RKO (cell line): ENCODE data around the gene INTS3.
"Not testable (repeated sequence)": the region's sequence is repeated elsewhere in the genome, so short reads cannot be mapped to it uniquely, and the experiment has no call there.

Experiments used
- DNase-seq: peaks from one replicate; pipeline ENCODE4 v3.0.0-alpha.2; 2016; ENCODE audit warnings: low spot score

INTS3 gene

GRCh38 chr1:153777648-153778047 lies 49.8 kb downstream of the INTS3 start:
- no peak for DNase-seq

GRCh38 chr1:153778051-153778823 lies 50.4 kb downstream of the INTS3 start:
- no peak for DNase-seq

- DNase-seq, result no peak
These were observed 51.1 kb downstream of the INTS3 start for GRCh38 chr1:153778824-153779519.

- no peak for DNase-seq
These were observed 52.1 kb downstream of the INTS3 start for GRCh38 chr1:153779781-153780541.

- no peak for DNase-seq
These were observed 52.7 kb downstream of the INTS3 start for GRCh38 chr1:153780551-153780950.

GRCh38 chr1:153782648-153783047 lies 54.8 kb downstream of the INTS3 start:
- not testable (repeated sequence) for DNase-seq

- peak; percentile 92 for DNase-seq
These were observed 55.7 kb downstream of the INTS3 start for GRCh38 chr1:153783233-153784190.

GRCh38 chr1:153786038-153786790 lies 58.4 kb downstream of the INTS3 start:
- DNase-seq, result no peak

GRCh38 chr1:153789478-153790034 lies 61.7 kb downstream of the INTS3 start:
- no peak for DNase-seq

GRCh38 chr1:153790313-153790965 lies 62.6 kb downstream of the INTS3 start:
- no peak for DNase-seq

GRCh38 chr1:153790966-153791647 lies 63.3 kb downstream of the INTS3 start:
- no peak for DNase-seq

- DNase-seq, result no peak
These were observed 63.9 kb downstream of the INTS3 start for GRCh38 chr1:153791648-153792253.

- DNase-seq, result no peak
These were observed 64.8 kb downstream of the INTS3 start for GRCh38 chr1:153792631-153793041.

GRCh38 chr1:153793261-153793972 lies 65.6 kb downstream of the INTS3 start:
- no peak for DNase-seq

- DNase-seq, result no peak
These were observed 66.2 kb downstream of the INTS3 start for GRCh38 chr1:153793973-153794615.

- no peak for DNase-seq
These were observed 66.9 kb downstream of the INTS3 start for GRCh38 chr1:153794624-153795329.

GRCh38 chr1:153795330-153795837 lies 67.5 kb downstream of the INTS3 start:
- DNase-seq, result no peak
